PC-3 (cell line): ENCODE results near the gene IARS1. TPM values are rescaled to one million over a fixed set of nuclear protein-coding genes. Genes with fewer than 3 reads are reported as not detected.

Source experiments
- ATAC-seq: fragments of 200-7000 bp; cut with Tn5 transposase; 2 replicates; pipeline ENCODE4 v1.9.1; 2020; ENCODE audit warnings: mild to moderate bottlenecking, moderate library complexity
- BruUV-seq: library from RNA; stranded (reverse); fragments of 400-500 nt; replicated peaks from 2 replicates; lab custom pipeline; 2021; lab: Mats Ljungman, UMichigan
- CTCF ChIA-PET: fragments of 300-600 bp; sonication (Branson Sonifier 250); formaldehyde crosslinking; loops from one replicate; lab custom pipeline; 2022; ENCODE audit warnings: antibody characterized with exemption; lab: Charles Lee
- POLR2A ChIA-PET: fragments of 300-600 bp; sonication (Branson Sonifier 250); formaldehyde crosslinking; loops from one replicate; lab custom pipeline; 2022; ENCODE audit warnings: antibody characterized with exemption; ENCODE audit not compliant: unreplicated experiment; lab: Charles Lee
- DNase-seq: peaks from one replicate; pipeline ENCODE4 v3.0.0-alpha.2; 2015
- H2AFZ ChIP-seq: fragments of 300-600 bp; sonication (generic); 2 replicates; pipeline ENCODE4 v1.6.0; 2016; ENCODE audit warnings: antibody characterized with exemption, low read length
- H3F3A ChIP-seq: fragments of 300-600 bp; sonication (generic); one replicate; pipeline ENCODE4 v1.6.0; 2017; ENCODE audit warnings: antibody characterized with exemption, low read length, control low read depth, mild to moderate bottlenecking; ENCODE audit not compliant: unreplicated experiment
- H3K27ac ChIP-seq: fragments of 300-600 bp; sonication (generic); 2 replicates; pipeline ENCODE4 v1.5.1; 2016; ENCODE audit warnings: mild to moderate bottlenecking, low read length
- H3K27me3 ChIP-seq: fragments of 300-600 bp; sonication (generic); 2 replicates; pipeline ENCODE4 v1.6.1; 2016; ENCODE audit warnings: low read length, mixed read lengths
- H3K36me3 ChIP-seq: fragments of 300-600 bp; sonication (generic); 2 replicates; pipeline ENCODE4 v1.6.1; 2016; ENCODE audit warnings: low read depth, mixed run types, low read length, mixed read lengths
- H3K4me1 ChIP-seq: fragments of 300-600 bp; sonication (generic); 2 replicates; pipeline ENCODE4 v1.5.1; 2016; ENCODE audit warnings: low read length; ENCODE audit not compliant: insufficient read depth
- H3K4me2 ChIP-seq: fragments of 300-600 bp; sonication (generic); 2 replicates; pipeline ENCODE4 v1.6.0; 2016; ENCODE audit warnings: low read length
- H3K4me3 ChIP-seq: fragments of 300-600 bp; sonication (generic); 2 replicates; pipeline ENCODE4 v1.5.1; 2016; ENCODE audit warnings: mild to moderate bottlenecking, low read length, mixed read lengths
- H3K79me2 ChIP-seq: fragments of 300-600 bp; sonication (generic); 2 replicates; pipeline ENCODE4 v1.6.1; 2017; ENCODE audit warnings: low read length, mixed read lengths
- H3K9ac ChIP-seq: fragments of 300-600 bp; sonication (generic); 2 replicates; pipeline ENCODE4 v1.6.0; 2016; ENCODE audit warnings: mild to moderate bottlenecking, low read length
- H3K9me2 ChIP-seq: fragments of 300-600 bp; sonication (generic); replicated peaks from 2 replicates; pipeline ENCODE4 v1.6.1; 2016; ENCODE audit warnings: mixed run types, low read length, mixed read lengths
- H3K9me3 ChIP-seq: fragments of 300-600 bp; sonication (generic); 2 replicates; pipeline ENCODE4 v1.6.1; 2016; ENCODE audit warnings: low read length, mixed read lengths
- H4K20me1 ChIP-seq: fragments of 300-600 bp; sonication (generic); 2 replicates; pipeline ENCODE4 v1.6.1; 2016; ENCODE audit warnings: low read length, mixed read lengths
- EZH2 ChIP-seq: fragments of 300-600 bp; sonication (generic); IDR thresholded peaks from one replicate; pipeline ENCODE4 v1.6.1; 2017; ENCODE audit warnings: antibody characterized with exemption, mild to moderate bottlenecking, low read length; ENCODE audit not compliant: unreplicated experiment
- EZH2phosphoT487 ChIP-seq: fragments of 300-600 bp; sonication (generic); IDR thresholded peaks from 2 replicates; pipeline ENCODE4 v1.6.1; 2018; ENCODE audit warnings: mild to moderate bottlenecking, antibody characterized with exemption, low read length, borderline replicate concordance
- intact Hi-C: fragments of 100-400 bp; cut with micrococcal nuclease; formaldehyde crosslinking; loops from 2 replicates; pipeline ENCODE4 v1.9.0; 2023
- total RNA-seq: library from RNA; depleted of rRNA; stranded (reverse); fragments of >200 nt; gene quantifications from 2 replicates; pipeline ENCODE4 v1.2.3, GENCODE V29; 2014
- TF ChIP-seq, protein P1 (sequence below): fragments of 300-600 bp; sonication (generic); conservative IDR thresholded peaks from 2 replicates; pipeline ENCODE4 v1.5.1; 2017; ENCODE audit warnings: antibody characterized with exemption, low read depth, mild to moderate bottlenecking, low read length

Gene IARS1
- total RNA-seq, 1 experiment from 2014 or later: 128 TPM

DNA sequence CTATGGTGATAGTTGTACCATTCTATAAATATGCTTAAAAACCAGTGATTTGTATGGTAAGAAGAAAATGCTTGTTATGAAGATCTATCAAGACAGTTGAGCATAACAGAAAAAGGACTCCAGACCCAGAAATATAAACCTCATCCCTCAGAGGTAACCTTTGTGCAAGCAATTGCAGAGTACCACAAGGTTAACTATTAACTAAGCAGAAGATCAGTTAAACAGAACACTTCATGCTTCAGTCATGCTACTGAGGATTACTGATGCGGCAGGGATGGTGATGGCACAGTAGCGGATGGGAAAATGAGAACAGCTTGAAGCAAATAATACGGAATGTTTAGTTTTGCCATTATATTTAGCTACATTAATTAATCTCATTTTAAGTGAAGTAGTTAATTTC is 45.5 kb downstream of the IARS1 start:
- intact Hi-C loops: no loop called here

DNA sequence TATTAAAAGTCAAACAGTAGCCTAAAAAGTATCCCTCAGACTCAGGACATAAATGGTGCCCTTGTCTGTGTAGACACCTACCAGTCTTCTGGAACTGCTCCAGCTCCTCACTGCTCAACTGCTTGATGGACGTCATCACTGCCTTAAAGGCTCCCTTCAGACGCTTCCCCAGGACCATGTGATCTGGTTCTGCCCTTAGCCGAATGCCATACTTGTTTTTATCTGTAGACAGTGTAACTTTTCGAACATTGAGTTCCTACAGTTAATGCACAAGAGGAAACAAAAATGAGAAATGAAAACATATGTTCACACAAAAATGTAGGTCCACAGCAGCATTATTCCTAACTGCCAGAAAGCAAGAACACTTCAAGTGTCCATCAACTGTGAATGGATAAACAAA is 46.2 kb downstream of the IARS1 start:
- no peaks in the 10 kb centered on the region for H3K9me3 ChIP-seq
- no peak overlapping the region for H3K4me2 ChIP-seq
- DNase-seq (no peak), ATAC-seq (no peak)
- no peaks in the 10 kb centered on the region for H3K9me2 ChIP-seq
- TF ChIP-seq, protein P1, sequence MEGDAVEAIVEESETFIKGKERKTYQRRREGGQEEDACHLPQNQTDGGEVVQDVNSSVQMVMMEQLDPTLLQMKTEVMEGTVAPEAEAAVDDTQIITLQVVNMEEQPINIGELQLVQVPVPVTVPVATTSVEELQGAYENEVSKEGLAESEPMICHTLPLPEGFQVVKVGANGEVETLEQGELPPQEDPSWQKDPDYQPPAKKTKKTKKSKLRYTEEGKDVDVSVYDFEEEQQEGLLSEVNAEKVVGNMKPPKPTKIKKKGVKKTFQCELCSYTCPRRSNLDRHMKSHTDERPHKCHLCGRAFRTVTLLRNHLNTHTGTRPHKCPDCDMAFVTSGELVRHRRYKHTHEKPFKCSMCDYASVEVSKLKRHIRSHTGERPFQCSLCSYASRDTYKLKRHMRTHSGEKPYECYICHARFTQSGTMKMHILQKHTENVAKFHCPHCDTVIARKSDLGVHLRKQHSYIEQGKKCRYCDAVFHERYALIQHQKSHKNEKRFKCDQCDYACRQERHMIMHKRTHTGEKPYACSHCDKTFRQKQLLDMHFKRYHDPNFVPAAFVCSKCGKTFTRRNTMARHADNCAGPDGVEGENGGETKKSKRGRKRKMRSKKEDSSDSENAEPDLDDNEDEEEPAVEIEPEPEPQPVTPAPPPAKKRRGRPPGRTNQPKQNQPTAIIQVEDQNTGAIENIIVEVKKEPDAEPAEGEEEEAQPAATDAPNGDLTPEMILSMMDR: no peak
- TF ChIP-seq EZH2phosphoT487: no peak
- TF ChIP-seq EZH2: no peak
- H3F3A ChIP-seq: no peaks in the 10 kb centered on the region
- 0 out of 2 replicates have a peak, but pooled peaks cover 7% of the 10 kb centered on the region for H3K4me1 ChIP-seq
- H3K4me3 ChIP-seq: no peak overlapping the region
- BruUV-seq: no TSS peak
- no peaks in the 10 kb centered on the region; the same call in 1 of the 2 replicates for H4K20me1 ChIP-seq
- H3K79me2 ChIP-seq: no peaks in the 10 kb centered on the region
- no peak overlapping the region for H3K9ac ChIP-seq
- POLR2A ChIA-PET: no interaction called here
- H2AFZ ChIP-seq: no peak overlapping the region
- intact Hi-C loops: no loop called here
- CTCF ChIA-PET: no interaction called here
- peaks cover 55% of the 10 kb centered on the region for H3K36me3 ChIP-seq
- no peaks in the 10 kb centered on the region for H3K27me3 ChIP-seq
- H3K27ac ChIP-seq: no peak overlapping the region

More for the DNA sequence above, 45.5 kb downstream of the IARS1 start:
- TF ChIP-seq, protein P1: no peak
- H3K27me3 ChIP-seq: no peaks in the 10 kb centered on the region
- H4K20me1 ChIP-seq: no peaks in the 10 kb centered on the region; the same call in 1 of the 2 replicates
- ChIA-PET CTCF (no interaction called here), POLR2A (no interaction called here)
- H3K79me2 ChIP-seq: no peaks in the 10 kb centered on the region
- DNase-seq (no peak), ATAC-seq (no peak)
- H3K9me2 ChIP-seq: no peaks in the 10 kb centered on the region
- no peak overlapping the region for H2AFZ ChIP-seq
- H3K4me1 ChIP-seq: 0 out of 2 replicates have a peak, but pooled peaks cover 7% of the 10 kb centered on the region
- no peak overlapping the region for H3K4me2 ChIP-seq
- BruUV-seq: no TSS peak
- H3K27ac ChIP-seq: no peak overlapping the region
- no peaks in the 10 kb centered on the region for H3K9me3 ChIP-seq
- H3K36me3 ChIP-seq: peaks cover 52% of the 10 kb centered on the region
- H3F3A ChIP-seq: no peaks in the 10 kb centered on the region
- no peak overlapping the region for H3K4me3 ChIP-seq
- H3K9ac ChIP-seq: no peak overlapping the region

DNA sequence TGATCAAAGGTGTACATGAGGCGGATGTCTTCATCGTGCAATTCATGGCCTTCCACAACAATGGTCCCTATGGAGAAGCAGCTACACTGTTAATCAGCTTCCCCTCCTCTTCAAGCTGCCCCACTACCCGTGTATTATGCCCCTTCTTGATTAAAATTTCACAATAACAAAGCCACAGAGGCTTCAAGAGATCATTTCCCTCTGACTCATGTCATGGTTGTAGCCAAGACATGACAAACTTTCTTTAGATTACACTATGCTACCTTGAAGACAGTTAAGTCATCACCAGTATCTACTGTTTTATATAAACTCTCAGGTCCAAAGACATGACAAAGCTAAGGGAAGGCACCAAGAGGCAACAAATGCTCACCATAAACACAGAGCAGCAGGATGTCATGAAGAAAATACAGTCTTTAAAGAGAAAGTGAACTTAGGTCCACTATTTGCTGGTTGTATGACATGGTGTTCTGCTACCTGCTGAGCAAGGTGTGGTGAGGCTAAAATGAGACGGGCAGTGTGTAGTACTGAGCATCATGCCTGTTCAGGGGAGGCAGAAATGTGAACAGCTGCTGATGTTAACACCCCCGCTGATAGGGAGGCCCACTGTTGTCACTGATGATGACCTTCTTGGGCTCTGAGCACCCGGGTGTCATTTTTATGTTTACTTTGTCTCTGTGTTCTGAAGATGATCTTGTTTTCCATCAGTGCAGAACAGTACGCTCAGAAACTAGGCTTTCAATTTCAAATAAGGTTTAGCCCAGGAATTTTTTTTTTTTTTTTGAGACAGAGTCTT is 48.3 kb downstream of the IARS1 start:
- intact Hi-C loops: no loop called here
- Histone ChIP-seq H3K9ac (no peak overlapping the region), H3K27me3 (no peaks in the 10 kb centered on the region), H3F3A (no peaks in the 10 kb centered on the region), H3K27ac (peak overlapping the region; percentile 25), H3K4me2 (no peak overlapping the region), H3K79me2 (no peaks in the 10 kb centered on the region), H3K9me2 (no peaks in the 10 kb centered on the region), H3K36me3 (peaks cover 63% of the 10 kb centered on the region), H4K20me1 (no peaks in the 10 kb centered on the region; the same call in 1 of the 2 replicates), H3K9me3 (no peaks in the 10 kb centered on the region), H3K4me3 (no peak overlapping the region), H3K4me1 (0 out of 2 replicates have a peak, but pooled peaks cover 7% of the 10 kb centered on the region), H2AFZ (no peak overlapping the region)
- TF ChIP-seq EZH2phosphoT487 (no peak), EZH2 (no peak)
- TF ChIP-seq, protein P1: no peak
- peak; percentile 45 for DNase-seq
- ChIA-PET CTCF (no interaction called here), POLR2A (no interaction called here)
- peak; percentile 42 for ATAC-seq
- BruUV-seq: no TSS peak
